ENCODE data around the gene BIN2. TPM values are rescaled to one million over a fixed set of nuclear protein-coding genes. Genes with fewer than 3 reads are reported as not detected.

BIN2 gene
- total and polyA plus RNA-seq, 9 of the 15 experiments (the other 6 are each of a cell fraction or from before 2014, with no cell fraction given): 0.04 to 0.39 (median 0.25) TPM; not detected in 1

- TF ChIP-seq, protein P1, sequence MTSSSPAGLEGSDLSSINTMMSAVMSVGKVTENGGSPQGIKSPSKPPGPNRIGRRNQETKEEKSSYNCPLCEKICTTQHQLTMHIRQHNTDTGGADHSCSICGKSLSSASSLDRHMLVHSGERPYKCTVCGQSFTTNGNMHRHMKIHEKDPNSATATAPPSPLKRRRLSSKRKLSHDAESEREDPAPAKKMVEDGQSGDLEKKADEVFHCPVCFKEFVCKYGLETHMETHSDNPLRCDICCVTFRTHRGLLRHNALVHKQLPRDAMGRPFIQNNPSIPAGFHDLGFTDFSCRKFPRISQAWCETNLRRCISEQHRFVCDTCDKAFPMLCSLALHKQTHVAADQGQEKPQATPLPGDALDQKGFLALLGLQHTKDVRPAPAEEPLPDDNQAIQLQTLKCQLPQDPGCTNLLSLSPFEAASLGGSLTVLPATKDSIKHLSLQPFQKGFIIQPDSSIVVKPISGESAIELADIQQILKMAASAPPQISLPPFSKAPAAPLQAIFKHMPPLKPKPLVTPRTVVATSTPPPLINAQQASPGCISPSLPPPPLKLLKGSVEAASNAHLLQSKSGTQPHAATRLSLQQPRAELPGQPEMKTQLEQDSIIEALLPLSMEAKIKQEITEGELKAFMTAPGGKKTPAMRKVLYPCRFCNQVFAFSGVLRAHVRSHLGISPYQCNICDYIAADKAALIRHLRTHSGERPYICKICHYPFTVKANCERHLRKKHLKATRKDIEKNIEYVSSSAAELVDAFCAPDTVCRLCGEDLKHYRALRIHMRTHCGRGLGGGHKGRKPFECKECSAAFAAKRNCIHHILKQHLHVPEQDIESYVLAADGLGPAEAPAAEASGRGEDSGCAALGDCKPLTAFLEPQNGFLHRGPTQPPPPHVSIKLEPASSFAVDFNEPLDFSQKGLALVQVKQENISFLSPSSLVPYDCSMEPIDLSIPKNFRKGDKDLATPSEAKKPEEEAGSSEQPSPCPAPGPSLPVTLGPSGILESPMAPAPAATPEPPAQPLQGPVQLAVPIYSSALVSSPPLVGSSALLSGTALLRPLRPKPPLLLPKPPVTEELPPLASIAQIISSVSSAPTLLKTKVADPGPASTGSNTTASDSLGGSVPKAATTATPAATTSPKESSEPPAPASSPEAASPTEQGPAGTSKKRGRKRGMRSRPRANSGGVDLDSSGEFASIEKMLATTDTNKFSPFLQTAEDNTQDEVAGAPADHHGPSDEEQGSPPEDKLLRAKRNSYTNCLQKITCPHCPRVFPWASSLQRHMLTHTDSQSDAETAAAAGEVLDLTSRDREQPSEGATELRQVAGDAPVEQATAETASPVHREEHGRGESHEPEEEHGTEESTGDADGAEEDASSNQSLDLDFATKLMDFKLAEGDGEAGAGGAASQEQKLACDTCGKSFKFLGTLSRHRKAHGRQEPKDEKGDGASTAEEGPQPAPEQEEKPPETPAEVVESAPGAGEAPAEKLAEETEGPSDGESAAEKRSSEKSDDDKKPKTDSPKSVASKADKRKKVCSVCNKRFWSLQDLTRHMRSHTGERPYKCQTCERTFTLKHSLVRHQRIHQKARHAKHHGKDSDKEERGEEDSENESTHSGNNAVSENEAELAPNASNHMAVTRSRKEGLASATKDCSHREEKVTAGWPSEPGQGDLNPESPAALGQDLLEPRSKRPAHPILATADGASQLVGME (CRISPR knock-in tag; IDR thresholded peaks at IDR 0.05): no peak
- TF ChIP-seq ATF1 (CRISPR knock-in tag; IDR thresholded peaks at IDR 0.05) (no peak), ATF1 (tag; IDR thresholded peaks at IDR 0.05) (peak; percentile 54), ETV1 (tag; conservative IDR thresholded peaks at IDR 0.05; ENCODE audit: low read depth) (no peak), TOE1 (IDR thresholded peaks at IDR 0.05; ENCODE audit: borderline replicate concordance) (peak; percentile 17; the same call in 1 of the 2 replicates), TOE1 (CRISPR knock-in tag; IDR thresholded peaks at IDR 0.05; ENCODE audit: borderline replicate concordance, low read depth) (no peak), U2AF1 (optimal IDR thresholded peaks at IDR 0.05; ENCODE audit: low read depth, low read length) (no peak), MAZ (CRISPR knock-in tag; conservative IDR thresholded peaks at IDR 0.05 in 1 of 2, IDR thresholded peaks at IDR 0.05 in 1 of 2) (peak; percentile 50 to 57; a peak in 3 of 4 replicates), SMARCB1 (IDR thresholded peaks at IDR 0.05; ENCODE audit: insufficient read length, low read depth) (no peak), RAD21 (CRISPR knock-in tag; conservative IDR thresholded peaks at IDR 0.05 in 1 of 2, IDR thresholded peaks at IDR 0.05 in 1 of 2) (peak; percentile 98), TEAD1 (CRISPR knock-in tag; IDR thresholded peaks at IDR 0.05) (peak in 1 of 2 experiments; percentile 23; a peak in 1 of 4 replicates), SIRT6 (IDR thresholded peaks at IDR 0.05; ENCODE audit: low read depth, low read length) (no peak), HOMEZ (CRISPR knock-in tag; IDR thresholded peaks at IDR 0.05) (no peak), CREM (IDR thresholded peaks at IDR 0.05; ENCODE audit: low read depth) (peak; percentile 27; the same call in 1 of the 2 replicates), ARID2 (IDR thresholded peaks at IDR 0.05) (peak; percentile 93), SMARCA4 (IDR thresholded peaks at IDR 0.05) (no peak), SREBF2 (CRISPR knock-in tag; IDR thresholded peaks at IDR 0.05) (no peak), RBM22 (IDR thresholded peaks at IDR 0.05; ENCODE audit: low read depth, low read length, poor library complexity, severe bottlenecking) (no peak)
- TF ChIP-seq, protein P2, sequence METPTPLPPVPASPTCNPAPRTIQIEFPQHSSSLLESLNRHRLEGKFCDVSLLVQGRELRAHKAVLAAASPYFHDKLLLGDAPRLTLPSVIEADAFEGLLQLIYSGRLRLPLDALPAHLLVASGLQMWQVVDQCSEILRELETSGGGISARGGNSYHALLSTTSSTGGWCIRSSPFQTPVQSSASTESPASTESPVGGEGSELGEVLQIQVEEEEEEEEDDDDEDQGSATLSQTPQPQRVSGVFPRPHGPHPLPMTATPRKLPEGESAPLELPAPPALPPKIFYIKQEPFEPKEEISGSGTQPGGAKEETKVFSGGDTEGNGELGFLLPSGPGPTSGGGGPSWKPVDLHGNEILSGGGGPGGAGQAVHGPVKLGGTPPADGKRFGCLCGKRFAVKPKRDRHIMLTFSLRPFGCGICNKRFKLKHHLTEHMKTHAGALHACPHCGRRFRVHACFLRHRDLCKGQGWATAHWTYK (CRISPR knock-in tag; IDR thresholded peaks at IDR 0.05): no peak
Measured at GRCh38 chr12:51341251-51342007, 17.5 kb upstream of the BIN2 start (continued).

Measured in K562 (cell line).